BE2C (cell line): ENCODE results near the gene ADRA1B.
"Not testable (repeated sequence)": the region's sequence is repeated elsewhere in the genome, so short reads cannot be mapped to it uniquely, and the experiment has no call there.

ENCODE experiments used
- DNase-seq: peaks from one replicate; pipeline ENCODE4 v3.0.0-alpha.2; 2020
- H3K27me3 ChIP-seq: fragments of 250-450 bp; sonication (Bioruptor Pico); 2 replicates; pipeline ENCODE4 v1.5.1; 2020; ENCODE audit warnings: mild to moderate bottlenecking
- H3K36me3 ChIP-seq: fragments of 250-450 bp; sonication (Bioruptor Pico); 2 replicates; pipeline ENCODE4 v1.5.1; 2020; ENCODE audit warnings: mild to moderate bottlenecking
- H3K4me1 ChIP-seq: fragments of 250-450 bp; sonication (Bioruptor Pico); 2 replicates; pipeline ENCODE4 v1.5.1; 2020
- H3K4me3 ChIP-seq: 2 replicates; pipeline ENCODE4 v1.5.1; 2011; ENCODE audit warnings: low read depth, low read length
- H3K9me3 ChIP-seq: fragments of 250-450 bp; sonication (Bioruptor Pico); 2 replicates; pipeline ENCODE4 v1.5.1; 2020
- CTCF ChIP-seq: IDR thresholded peaks from 2 replicates; pipeline ENCODE4 v1.5.1; 2012; ENCODE audit warnings: mild to moderate bottlenecking, low read depth, low read length

The ADRA1B gene

GRCh38 chr5:159963935-159964334, 47.7 kb downstream of the ADRA1B start:
- H3K9me3 ChIP-seq, result no peaks in the 10 kb centered on the region
- H3K36me3 ChIP-seq, result no peaks in the 10 kb centered on the region
- no peak for DNase-seq
- H3K4me1 ChIP-seq, result no peaks in the 10 kb centered on the region
- TF ChIP-seq CTCF, result no peak
- peaks cover 26% of the 10 kb centered on the region for H3K27me3 ChIP-seq
- H3K4me3 ChIP-seq, result no peak overlapping the region

DNA sequence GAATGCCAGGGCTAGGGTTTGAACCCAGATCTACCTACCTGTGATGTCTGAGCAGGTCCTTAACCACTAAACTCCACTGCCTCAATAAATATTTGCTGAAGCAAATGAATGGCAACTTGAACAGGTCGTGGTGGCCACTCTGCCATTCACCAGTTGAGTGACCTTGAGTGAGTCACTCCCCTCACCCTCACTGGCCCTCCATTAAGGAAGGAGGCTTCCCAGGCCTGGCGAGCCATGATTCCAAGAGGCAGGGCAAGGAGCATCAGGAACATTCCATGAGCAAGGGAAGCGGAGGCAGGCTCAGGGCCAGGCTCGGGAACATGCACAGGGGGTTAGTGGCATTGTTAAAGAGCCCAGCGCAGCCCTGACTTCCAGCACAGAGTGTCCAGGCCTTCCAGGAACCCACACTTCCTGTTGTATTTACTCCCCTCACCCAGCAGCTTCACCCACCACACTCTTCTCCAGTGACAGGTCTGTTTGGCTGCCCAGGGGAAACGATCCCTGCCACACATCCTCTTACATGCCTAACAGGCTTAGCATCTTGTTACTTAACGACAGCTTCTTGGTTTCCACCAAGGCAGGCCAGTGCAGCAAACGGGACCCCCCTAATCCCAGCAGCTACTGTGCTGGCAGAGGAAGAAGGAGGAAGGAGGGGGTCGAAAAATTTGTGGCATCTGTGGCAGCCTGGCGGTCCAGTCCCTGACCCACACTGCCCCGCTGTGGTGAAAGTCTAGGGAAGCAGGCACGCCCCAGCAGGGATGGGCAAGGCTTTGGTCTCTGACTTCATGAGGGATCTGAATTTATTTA, 49.0 kb downstream of the ADRA1B start:
- Histone ChIP-seq H3K4me3 (no peak overlapping the region), H3K9me3 (no peaks in the 10 kb centered on the region), H3K4me1 (no peaks in the 10 kb centered on the region), H3K36me3 (no peaks in the 10 kb centered on the region), H3K27me3 (peaks cover 20% of the 10 kb centered on the region)
- peak; percentile 70 for DNase-seq
- TF ChIP-seq CTCF, result peak; percentile 75

- H3K27me3 ChIP-seq, result peaks cover 25% of the 10 kb centered on the region
- not testable (repeated sequence) for H3K9me3 ChIP-seq, H3K4me1 ChIP-seq, H3K4me3 ChIP-seq, DNase-seq, H3K36me3 ChIP-seq
Measured at GRCh38 chr5:159965838-159966128, 49.5 kb downstream of the ADRA1B start.

GRCh38 chr5:159969966-159970365, 53.7 kb downstream of the ADRA1B start:
- no peaks in the 10 kb centered on the region for H3K4me1 ChIP-seq
- peaks cover 61% of the 10 kb centered on the region for H3K27me3 ChIP-seq
- no peaks in the 10 kb centered on the region; the same call in 1 of the 2 replicates for H3K9me3 ChIP-seq
- H3K4me3 ChIP-seq, result no peak overlapping the region
- no peaks in the 10 kb centered on the region for H3K36me3 ChIP-seq
- no peak for DNase-seq
- TF ChIP-seq CTCF, result no peak

DNA sequence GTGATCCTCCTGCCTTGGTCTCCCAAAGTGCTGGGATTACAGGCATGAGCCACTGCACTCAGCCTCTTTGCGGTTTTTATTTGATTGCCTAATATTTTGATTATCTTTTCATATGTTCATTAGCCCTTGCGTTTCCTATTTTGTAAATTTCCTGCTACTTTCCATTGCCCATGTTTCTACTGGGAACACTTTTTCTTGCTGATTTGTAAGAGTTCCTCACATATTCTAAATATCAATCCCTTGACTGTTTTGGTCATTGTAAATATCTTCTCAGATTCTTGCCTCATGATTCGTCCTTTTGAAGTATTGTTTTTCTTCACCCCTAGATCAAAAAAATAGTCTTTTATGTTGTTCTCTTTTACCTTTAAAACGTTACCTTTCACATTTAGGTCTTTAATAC, 54.8 kb downstream of the ADRA1B start:
- H3K4me1 ChIP-seq, result no peaks in the 10 kb centered on the region
- H3K27me3 ChIP-seq, result peaks cover 72% of the 10 kb centered on the region
- no peak overlapping the region for H3K4me3 ChIP-seq
- TF ChIP-seq CTCF, result no peak
- H3K9me3 ChIP-seq, result no peaks in the 10 kb centered on the region; the same call in 1 of the 2 replicates
- no peak for DNase-seq
- no peaks in the 10 kb centered on the region for H3K36me3 ChIP-seq

GRCh38 chr5:159971514-159971913, 55.2 kb downstream of the ADRA1B start:
- DNase-seq, result no peak
- Histone ChIP-seq H3K4me3 (no peak overlapping the region), H3K36me3 (no peaks in the 10 kb centered on the region), H3K4me1 (no peaks in the 10 kb centered on the region), H3K9me3 (no peaks in the 10 kb centered on the region; the same call in 1 of the 2 replicates), H3K27me3 (peaks cover 74% of the 10 kb centered on the region)
- TF ChIP-seq CTCF, result no peak
